Neural crest cell (in vitro differentiated cells): ENCODE measurements around the gene CREBRF. TPM values are rescaled to one million over a fixed set of nuclear protein-coding genes. Genes with fewer than 3 reads are reported as not detected.
"Not testable (repeated sequence)": the region's sequence is repeated elsewhere in the genome, so short reads cannot be mapped to it uniquely, and the experiment has no call there.

Source experiments
- DNase-seq: peaks from one replicate; pipeline ENCODE4 v3.0.0; 2021; ENCODE audit warnings: low read depth, mixed read lengths, low spot score
- H3K27ac Mint-ChIP-seq: one replicate; pipeline ENCODE4 v1.8.0; 2021; ENCODE audit warnings: mild to moderate bottlenecking, mixed read lengths; ENCODE audit not compliant: unreplicated experiment
- H3K27me3 Mint-ChIP-seq: 2 replicates; pipeline ENCODE4 v1.8.0; 2021; ENCODE audit warnings: low read depth, mild to moderate bottlenecking, mixed read lengths
- H3K36me3 Mint-ChIP-seq: 2 replicates; pipeline ENCODE4 v1.8.0; 2021; ENCODE audit warnings: low read depth, mild to moderate bottlenecking, mixed read lengths
- H3K4me1 Mint-ChIP-seq: 2 replicates; pipeline ENCODE4 v1.8.0; 2021; ENCODE audit warnings: mixed read lengths
- H3K4me3 Mint-ChIP-seq: one replicate; pipeline ENCODE4 v1.8.0; 2021; ENCODE audit warnings: mild to moderate bottlenecking, mixed read lengths
- H3K9me3 Mint-ChIP-seq: 2 replicates; pipeline ENCODE4 v1.8.0; 2021; ENCODE audit warnings: mixed read lengths
- CTCF ChIP-seq: fragments of 200-600 bp; sonication (generic); conservative IDR thresholded peaks from 2 replicates; pipeline ENCODE4 v1.5.0; 2021; ENCODE audit warnings: antibody characterized with exemption, mild to moderate bottlenecking
- total RNA-seq: library from RNA; stranded (reverse); gene quantifications from 2 replicates; pipeline ENCODE4 v1.2.1, GENCODE V29; 2021

CREBRF gene
- total RNA-seq, 1 donor from 2014 or later = 5.2 TPM

GRCh38 chr5:173148354-173148753 is 92.2 kb downstream of the CREBRF start:
- Mint-ChIP-seq H3K4me3 (peak overlapping the region; percentile 18), H3K4me1 (peaks cover 14% of the 10 kb centered on the region), H3K9me3 (no peaks in the 10 kb centered on the region), H3K27ac (no peak overlapping the region), H3K27me3 (peaks cover 3% of the 10 kb centered on the region), H3K36me3 (peaks cover 11% of the 10 kb centered on the region)
- no peak for DNase-seq
- TF ChIP-seq CTCF = no peak

GRCh38 chr5:173152547-173152946 is 96.4 kb downstream of the CREBRF start:
- H3K4me3 Mint-ChIP-seq = no peak overlapping the region
- no peak overlapping the region for H3K27ac Mint-ChIP-seq

GRCh38 chr5:173153842-173154241 is 97.7 kb downstream of the CREBRF start:
- Mint-ChIP-seq H3K9me3 (no peaks in the 10 kb centered on the region), H3K27ac (no peak overlapping the region)

More at GRCh38 chr5:173152547-173152946, 96.4 kb downstream of the CREBRF start:
- H3K27me3 Mint-ChIP-seq = no peaks in the 10 kb centered on the region
- H3K36me3 Mint-ChIP-seq = peaks cover 9% of the 10 kb centered on the region
- H3K4me1 Mint-ChIP-seq = no peaks in the 10 kb centered on the region
- TF ChIP-seq CTCF = no peak
- DNase-seq = no peak
- H3K9me3 Mint-ChIP-seq = no peaks in the 10 kb centered on the region

GRCh38 chr5:173154619-173155018 is 98.5 kb downstream of the CREBRF start:
- not testable (repeated sequence) for H3K27me3 Mint-ChIP-seq, H3K9me3 Mint-ChIP-seq, H3K27ac Mint-ChIP-seq, H3K4me1 Mint-ChIP-seq, DNase-seq, H3K36me3 Mint-ChIP-seq, H3K4me3 Mint-ChIP-seq

More at GRCh38 chr5:173153842-173154241, 97.7 kb downstream of the CREBRF start:
- H3K27me3 Mint-ChIP-seq = no peaks in the 10 kb centered on the region
- H3K4me1 Mint-ChIP-seq = no peaks in the 10 kb centered on the region
- H3K36me3 Mint-ChIP-seq = peaks cover 6% of the 10 kb centered on the region
- TF ChIP-seq CTCF = no peak
- DNase-seq = no peak
- H3K4me3 Mint-ChIP-seq = no peak overlapping the region

- no peaks in the 10 kb centered on the region for H3K36me3 Mint-ChIP-seq
- no peaks in the 10 kb centered on the region for H3K9me3 Mint-ChIP-seq
- H3K4me1 Mint-ChIP-seq = no peaks in the 10 kb centered on the region
- DNase-seq = no peak
- no peak overlapping the region for H3K27ac Mint-ChIP-seq
- TF ChIP-seq CTCF = no peak
- H3K27me3 Mint-ChIP-seq = no peaks in the 10 kb centered on the region
- H3K4me3 Mint-ChIP-seq = no peak overlapping the region
These were observed 99.8 kb downstream of the CREBRF start for GRCh38 chr5:173155912-173156311.

- Mint-ChIP-seq H3K36me3 (no peaks in the 10 kb centered on the region), H3K4me3 (no peak overlapping the region), H3K9me3 (no peaks in the 10 kb centered on the region), H3K27ac (no peak overlapping the region), H3K27me3 (no peaks in the 10 kb centered on the region), H3K4me1 (no peaks in the 10 kb centered on the region)
- TF ChIP-seq CTCF = no peak
- DNase-seq = no peak
These were observed 102.2 kb downstream of the CREBRF start for GRCh38 chr5:173158366-173158765.
